Measurements from ENCODE around the gene LDHA. TPM values are rescaled to one million over a fixed set of nuclear protein-coding genes. Genes with fewer than 3 reads are reported as not detected.

The LDHA gene
- total RNA-seq, 1 donor from 2014 or later = 852 TPM

- Histone ChIP-seq H3K4me2 (ENCODE audit: low read length) (peak overlapping the region; percentile 91), H3K27ac (ENCODE audit: low read depth, low read length) (peak overlapping the region; percentile 79), H3K4me3 (ENCODE audit: insufficient read depth, low read depth, low read length) (peak overlapping the region; percentile 99), H3K27me3 (ENCODE audit: insufficient read depth, low read length) (no peaks in the 10 kb centered on the region), H4K20me1 (ENCODE audit: insufficient read depth, low read length) (peaks cover 33% of the 10 kb centered on the region), H3K79me2 (ENCODE audit: insufficient read depth, low read length) (peaks cover 43% of the 10 kb centered on the region), H3K36me3 (ENCODE audit: insufficient read depth, low read length) (peaks cover 14% of the 10 kb centered on the region), H3K9me3 (ENCODE audit: insufficient read depth, low read depth, low read length) (no peaks in the 10 kb centered on the region), H2AFZ (ENCODE audit: low read depth, low read length) (peak overlapping the region; percentile 83), H3K9ac (ENCODE audit: low read length) (peak overlapping the region; percentile 95), H3K4me1 (ENCODE audit: insufficient read depth, low read length) (peaks cover 10% of the 10 kb centered on the region)
- Mint-ChIP-seq H3K9me3 (ENCODE audit: unreplicated experiment) (no peaks in the 10 kb centered on the region), H3K4me3 (ENCODE audit: unreplicated experiment) (peak overlapping the region; percentile 97), H3K27me3 (ENCODE audit: low read depth, unreplicated experiment) (no peaks in the 10 kb centered on the region), H3K36me3 (ENCODE audit: low read depth, unreplicated experiment) (peaks cover 13% of the 10 kb centered on the region), H3K27ac (ENCODE audit: unreplicated experiment) (peak overlapping the region; percentile 97), H3K4me1 (ENCODE audit: low read depth, unreplicated experiment) (peaks cover 8% of the 10 kb centered on the region)
- DNase-seq (ENCODE audit: low read depth) (no peak), FAIRE-seq (no peak)
- TF ChIP-seq, protein P1, sequence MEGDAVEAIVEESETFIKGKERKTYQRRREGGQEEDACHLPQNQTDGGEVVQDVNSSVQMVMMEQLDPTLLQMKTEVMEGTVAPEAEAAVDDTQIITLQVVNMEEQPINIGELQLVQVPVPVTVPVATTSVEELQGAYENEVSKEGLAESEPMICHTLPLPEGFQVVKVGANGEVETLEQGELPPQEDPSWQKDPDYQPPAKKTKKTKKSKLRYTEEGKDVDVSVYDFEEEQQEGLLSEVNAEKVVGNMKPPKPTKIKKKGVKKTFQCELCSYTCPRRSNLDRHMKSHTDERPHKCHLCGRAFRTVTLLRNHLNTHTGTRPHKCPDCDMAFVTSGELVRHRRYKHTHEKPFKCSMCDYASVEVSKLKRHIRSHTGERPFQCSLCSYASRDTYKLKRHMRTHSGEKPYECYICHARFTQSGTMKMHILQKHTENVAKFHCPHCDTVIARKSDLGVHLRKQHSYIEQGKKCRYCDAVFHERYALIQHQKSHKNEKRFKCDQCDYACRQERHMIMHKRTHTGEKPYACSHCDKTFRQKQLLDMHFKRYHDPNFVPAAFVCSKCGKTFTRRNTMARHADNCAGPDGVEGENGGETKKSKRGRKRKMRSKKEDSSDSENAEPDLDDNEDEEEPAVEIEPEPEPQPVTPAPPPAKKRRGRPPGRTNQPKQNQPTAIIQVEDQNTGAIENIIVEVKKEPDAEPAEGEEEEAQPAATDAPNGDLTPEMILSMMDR (IDR thresholded peaks at IDR 0.05; ENCODE audit: insufficient read depth, low read depth, low read length) = no peak
Observed at GRCh38 chr11:18393581-18394274, 635 bp upstream of the LDHA start.

GRCh38 chr11:18394928-18395734 lies 768 bp downstream of the LDHA start:
- no peaks in the 10 kb centered on the region for H3K9me3 ChIP-seq (ENCODE audit: insufficient read depth, low read depth, low read length)
- peaks cover 20% of the 10 kb centered on the region for H3K36me3 Mint-ChIP-seq (ENCODE audit: low read depth, unreplicated experiment)
- peaks cover 27% of the 10 kb centered on the region for H3K36me3 ChIP-seq (ENCODE audit: insufficient read depth, low read length)
- H3K4me1 Mint-ChIP-seq (ENCODE audit: low read depth, unreplicated experiment) = peaks cover 11% of the 10 kb centered on the region
- peaks cover 47% of the 10 kb centered on the region for H4K20me1 ChIP-seq (ENCODE audit: insufficient read depth, low read length)
- peak overlapping the region; percentile 88 for H3K27ac ChIP-seq (ENCODE audit: low read depth, low read length)
- FAIRE-seq (no peak), DNase-seq (ENCODE audit: low read depth) (peak; percentile 7)
- H3K4me1 ChIP-seq (ENCODE audit: insufficient read depth, low read length) = peaks cover 10% of the 10 kb centered on the region
- peak overlapping the region; percentile 97 for H3K27ac Mint-ChIP-seq (ENCODE audit: unreplicated experiment)
- H3K4me3 Mint-ChIP-seq (ENCODE audit: unreplicated experiment) = peak overlapping the region; percentile 97
- H2AFZ ChIP-seq (ENCODE audit: low read depth, low read length) = peak overlapping the region; percentile 68
- peak overlapping the region; percentile 99 for H3K4me3 ChIP-seq (ENCODE audit: insufficient read depth, low read depth, low read length)
- H3K79me2 ChIP-seq (ENCODE audit: insufficient read depth, low read length) = peaks cover 57% of the 10 kb centered on the region
- H3K27me3 Mint-ChIP-seq (ENCODE audit: low read depth, unreplicated experiment) = no peaks in the 10 kb centered on the region
- TF ChIP-seq, protein P1 (IDR thresholded peaks at IDR 0.05; ENCODE audit: insufficient read depth, low read depth, low read length) = no peak
- no peak for TF ChIP-seq EZH2 (IDR thresholded peaks at IDR 0.05; ENCODE audit: insufficient read depth, low read length)
- peak overlapping the region; percentile 95 for H3K9ac ChIP-seq (ENCODE audit: low read length)
- no peaks in the 10 kb centered on the region for H3K27me3 ChIP-seq (ENCODE audit: insufficient read depth, low read length)
- no peaks in the 10 kb centered on the region for H3K9me3 Mint-ChIP-seq (ENCODE audit: unreplicated experiment)
- peak overlapping the region; percentile 91 for H3K4me2 ChIP-seq (ENCODE audit: low read length)

All from astrocyte (in vitro differentiated cells and primary cell).